HEK293T (cell line): ENCODE measurements around the gene EHD4.

Source experiments
- CTCF ChIA-PET: fragments of 350-600 bp; formaldehyde crosslinking; extraction: SDS; loops from one replicate; lab custom pipeline; 2021; ENCODE audit warnings: antibody characterized with exemption, inconsistent platforms; lab: Yijun Ruan, JAX
- POLR2A ChIA-PET: fragments of 350-600 bp; formaldehyde crosslinking; extraction: SDS; loops from one replicate; lab custom pipeline; 2020; ENCODE audit warnings: antibody characterized with exemption, inconsistent platforms; lab: Yijun Ruan, JAX
- DNase-seq: peaks from one replicate; pipeline ENCODE4 v3.0.0; 2012; ENCODE audit warnings: mixed read lengths; ENCODE audit errors: extremely low spot score
- ARNT ChIP-seq: fragments of 450-650 bp; IDR thresholded peaks from 2 replicates; pipeline ENCODE4 v1.6.1; 2017; ENCODE audit warnings: mild to moderate bottlenecking
- BHLHE40 ChIP-seq: fragments of 450-650 bp; IDR thresholded peaks from 2 replicates; pipeline ENCODE4 v1.6.1; 2016; ENCODE audit warnings: mild to moderate bottlenecking, moderate library complexity, borderline replicate concordance
- CTBP1 ChIP-seq: fragments of 450-650 bp; IDR thresholded peaks from 2 replicates; pipeline ENCODE4 v1.6.1; 2016; ENCODE audit warnings: borderline replicate concordance
- ELF4 ChIP-seq: fragments of 450-650 bp; IDR thresholded peaks from 2 replicates; pipeline ENCODE4 v1.6.1; 2017; ENCODE audit warnings: antibody characterized with exemption
- FOXA1 ChIP-seq: fragments of 450-650 bp; IDR thresholded peaks from 2 replicates; pipeline ENCODE4 v1.6.1; 2016; ENCODE audit warnings: mild to moderate bottlenecking
- FOXK2 ChIP-seq: fragments of 450-650 bp; IDR thresholded peaks from 2 replicates; pipeline ENCODE4 v1.6.1; 2016; ENCODE audit warnings: mild to moderate bottlenecking
- FOXM1 ChIP-seq: fragments of 450-650 bp; IDR thresholded peaks from 2 replicates; pipeline ENCODE4 v1.6.1; 2017; ENCODE audit warnings: mild to moderate bottlenecking, borderline replicate concordance
- HDGF ChIP-seq: fragments of 450-650 bp; IDR thresholded peaks from 2 replicates; pipeline ENCODE4 v1.6.1; 2017; ENCODE audit warnings: antibody characterized with exemption, borderline replicate concordance
- L3MBTL2 ChIP-seq: fragments of 450-650 bp; conservative IDR thresholded peaks from 2 replicates; pipeline ENCODE4 v1.6.1; 2016; ENCODE audit warnings: mild to moderate bottlenecking
- LEF1 ChIP-seq: fragments of 450-650 bp; IDR thresholded peaks from 2 replicates; pipeline ENCODE4 v1.6.1; 2017; ENCODE audit warnings: mild to moderate bottlenecking, borderline replicate concordance
- NFRKB ChIP-seq: fragments of 450-650 bp; IDR thresholded peaks from 2 replicates; pipeline ENCODE4 v1.6.1; 2016; ENCODE audit warnings: mild to moderate bottlenecking, moderate library complexity
- SP1 ChIP-seq: fragments of 450-650 bp; IDR thresholded peaks from 2 replicates; pipeline ENCODE4 v1.6.1; 2017
- SUZ12 ChIP-seq: fragments of 450-650 bp; IDR thresholded peaks from 2 replicates; pipeline ENCODE4 v1.6.1; 2016; ENCODE audit warnings: mild to moderate bottlenecking
- TARDBP ChIP-seq: fragments of 450-650 bp; IDR thresholded peaks from 2 replicates; pipeline ENCODE4 v1.6.1; 2016
- ZNF384 ChIP-seq: fragments of 450-650 bp; IDR thresholded peaks from 2 replicates; pipeline ENCODE4 v1.6.1; 2016
- TF ChIP-seq, protein P1 (sequence below): fragments of 450-650 bp; IDR thresholded peaks from 2 replicates; pipeline ENCODE4 v1.6.1; 2016

The EHD4 gene

DNA sequence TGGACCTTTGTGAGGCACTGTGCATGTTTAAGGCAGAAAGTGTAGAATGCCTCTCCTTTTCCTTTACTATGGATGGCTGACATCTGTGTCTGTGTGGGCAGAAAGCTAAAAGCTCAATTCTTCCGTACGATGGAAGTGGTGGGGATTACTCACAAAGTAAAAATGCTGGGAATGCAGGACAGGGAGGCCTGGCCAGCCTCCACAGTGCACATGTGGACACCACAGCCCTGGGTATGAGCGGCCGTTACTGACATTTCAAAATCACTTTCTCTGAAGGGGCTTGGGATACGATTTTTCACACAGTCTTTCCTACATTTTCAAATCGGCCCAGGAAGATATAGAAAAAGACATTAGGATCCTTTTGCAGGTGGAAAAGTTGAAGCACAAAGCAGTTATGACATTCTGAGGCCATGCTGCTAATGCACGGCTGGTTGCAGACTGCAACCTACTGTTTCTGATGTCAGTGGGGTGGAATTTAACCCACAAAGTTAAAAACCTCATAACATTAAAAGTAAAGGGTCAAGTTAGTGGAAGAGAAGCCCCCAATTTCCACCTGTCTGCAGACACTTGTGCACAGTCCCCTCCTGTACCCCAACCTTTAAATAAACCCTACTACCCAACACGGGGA, 27.9 kb downstream of the EHD4 start:
- POLR2A ChIA-PET = no interaction called here

DNA sequence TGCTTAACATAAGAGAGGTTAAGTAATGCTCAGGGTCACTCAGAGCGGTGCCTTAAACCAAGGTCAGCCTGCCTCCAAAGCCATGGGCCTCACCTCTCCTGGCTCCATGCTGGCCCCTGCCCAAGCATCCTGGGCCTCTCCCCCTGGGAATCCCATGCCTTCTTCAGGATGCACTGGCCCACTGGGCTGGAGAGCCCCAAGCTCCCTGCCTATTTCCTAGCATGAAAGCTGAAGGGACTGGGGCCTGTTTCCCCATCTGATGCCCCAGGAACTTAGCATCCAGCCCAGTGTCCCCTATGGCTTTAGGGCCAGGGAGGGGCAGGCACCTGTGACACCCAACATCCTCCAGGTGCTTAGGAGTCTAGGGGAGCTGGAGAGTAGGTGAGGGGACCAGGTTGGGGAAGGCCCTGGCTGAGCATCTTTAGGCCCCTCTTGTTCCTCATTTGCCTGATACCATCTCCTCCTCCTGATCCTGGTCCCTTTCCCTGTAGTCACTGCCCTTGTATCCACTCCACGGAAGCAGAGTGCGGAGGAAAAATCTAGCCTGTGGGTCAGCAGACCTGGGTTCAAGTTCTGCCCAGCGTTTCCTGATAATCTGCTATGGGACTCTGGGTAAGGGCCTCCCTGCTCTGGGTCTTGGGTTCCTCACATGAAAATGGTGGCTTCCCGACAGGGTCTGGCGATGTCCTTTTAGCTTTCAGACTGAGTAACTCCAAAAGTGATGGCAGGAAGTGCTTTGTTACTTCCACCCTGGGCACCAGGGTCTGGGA, 28.6 kb downstream of the EHD4 start:
- ChIA-PET POLR2A (no interaction called here), CTCF (no interaction called here)
- TF ChIP-seq CTBP1 (no peak), TARDBP (no peak), ARNT (no peak), FOXM1 (no peak), SP1 (no peak), ELF4 (no peak), SUZ12 (no peak), BHLHE40 (no peak), NFRKB (no peak), L3MBTL2 (no peak), FOXA1 (no peak), LEF1 (no peak), FOXK2 (no peak), ZNF384 (no peak)
- TF ChIP-seq, protein P1, sequence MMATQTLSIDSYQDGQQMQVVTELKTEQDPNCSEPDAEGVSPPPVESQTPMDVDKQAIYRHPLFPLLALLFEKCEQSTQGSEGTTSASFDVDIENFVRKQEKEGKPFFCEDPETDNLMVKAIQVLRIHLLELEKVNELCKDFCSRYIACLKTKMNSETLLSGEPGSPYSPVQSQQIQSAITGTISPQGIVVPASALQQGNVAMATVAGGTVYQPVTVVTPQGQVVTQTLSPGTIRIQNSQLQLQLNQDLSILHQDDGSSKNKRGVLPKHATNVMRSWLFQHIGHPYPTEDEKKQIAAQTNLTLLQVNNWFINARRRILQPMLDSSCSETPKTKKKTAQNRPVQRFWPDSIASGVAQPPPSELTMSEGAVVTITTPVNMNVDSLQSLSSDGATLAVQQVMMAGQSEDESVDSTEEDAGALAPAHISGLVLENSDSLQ = no peak
- DNase-seq = no peak

More for the DNA sequence above, 27.9 kb downstream of the EHD4 start:
- no peak for DNase-seq
- TF ChIP-seq TARDBP (no peak), HDGF (no peak), BHLHE40 (no peak), LEF1 (no peak), ARNT (no peak), FOXM1 (no peak), ZNF384 (no peak), ELF4 (no peak), FOXK2 (no peak), SP1 (no peak), NFRKB (no peak), L3MBTL2 (no peak), FOXA1 (no peak), SUZ12 (no peak), CTBP1 (no peak)
- TF ChIP-seq, protein P1 = no peak
- CTCF ChIA-PET = no interaction called here

DNA sequence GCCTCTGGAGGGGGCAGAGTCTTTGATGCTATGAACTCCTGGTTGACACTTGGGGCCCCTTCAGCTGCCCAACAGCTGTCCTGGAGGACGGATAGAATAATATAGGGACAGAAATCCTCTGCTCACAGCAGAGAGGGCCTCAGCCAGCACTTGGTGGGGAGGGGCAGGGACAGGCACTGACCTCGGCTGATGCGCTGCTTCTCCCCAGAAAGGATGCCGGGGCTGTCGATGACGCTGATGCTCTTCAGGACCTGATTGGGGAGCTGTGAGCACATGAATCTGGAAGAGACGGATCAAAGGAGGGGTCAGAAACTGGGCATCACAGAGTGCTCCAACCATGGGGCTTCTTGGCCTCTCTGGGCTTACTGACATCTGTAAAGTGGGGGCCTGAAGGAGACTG, 29.5 kb downstream of the EHD4 start:
- DNase-seq = no peak
- POLR2A ChIA-PET = no interaction called here
- CTCF ChIA-PET = no interaction called here
- no peak for TF ChIP-seq FOXA1
- TF ChIP-seq NFRKB = no peak
- no peak for TF ChIP-seq SP1
- no peak for TF ChIP-seq TARDBP
- no peak for TF ChIP-seq ELF4
- TF ChIP-seq CTBP1 = no peak
- TF ChIP-seq ARNT = no peak
- no peak for TF ChIP-seq ZNF384
- no peak for TF ChIP-seq LEF1
- TF ChIP-seq HDGF = no peak
- TF ChIP-seq L3MBTL2 = no peak

DNA sequence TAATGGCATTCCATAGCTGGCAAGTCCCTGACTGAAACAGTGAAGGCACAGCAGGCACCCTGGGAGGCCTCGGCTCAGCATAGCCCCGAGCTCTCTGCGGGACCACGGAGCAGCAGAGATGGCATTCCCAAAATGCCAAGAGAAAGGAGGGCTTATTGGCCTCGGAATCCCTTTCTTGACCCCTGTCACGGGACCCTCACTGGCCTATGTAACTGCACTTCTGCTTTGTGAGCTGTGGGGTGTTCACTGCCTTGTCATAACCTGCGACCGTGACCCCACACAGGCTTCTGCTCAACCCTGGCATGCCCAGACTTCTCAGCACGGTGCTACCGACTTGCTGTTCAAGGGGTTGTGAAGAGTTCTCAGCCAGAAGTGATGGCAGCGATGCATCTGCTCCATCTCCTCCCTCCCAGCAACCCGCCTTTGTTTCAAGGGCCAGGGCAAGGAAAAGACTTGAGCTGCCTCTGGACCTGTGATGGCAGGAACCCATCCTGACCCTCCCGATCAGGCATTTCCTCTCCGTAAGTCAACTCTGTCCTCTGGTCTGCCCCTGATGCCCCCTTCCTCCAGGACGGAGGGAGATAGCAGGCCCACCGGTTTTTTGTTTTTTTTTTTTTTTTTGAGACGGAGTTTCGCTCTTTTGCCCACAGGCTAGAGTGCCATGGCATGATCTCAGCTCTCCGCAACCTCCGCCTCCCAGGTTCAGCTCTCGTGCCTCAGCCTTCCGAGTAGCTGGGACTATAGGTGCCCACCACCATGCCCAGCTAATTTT, 30.5 kb downstream of the EHD4 start:
- POLR2A ChIA-PET = no interaction called here
- TF ChIP-seq, protein P1 = no peak
- TF ChIP-seq ZNF384 (no peak), FOXA1 (no peak), BHLHE40 (no peak), FOXK2 (no peak), LEF1 (no peak)
- CTCF ChIA-PET = no interaction called here
- DNase-seq = no peak

DNA sequence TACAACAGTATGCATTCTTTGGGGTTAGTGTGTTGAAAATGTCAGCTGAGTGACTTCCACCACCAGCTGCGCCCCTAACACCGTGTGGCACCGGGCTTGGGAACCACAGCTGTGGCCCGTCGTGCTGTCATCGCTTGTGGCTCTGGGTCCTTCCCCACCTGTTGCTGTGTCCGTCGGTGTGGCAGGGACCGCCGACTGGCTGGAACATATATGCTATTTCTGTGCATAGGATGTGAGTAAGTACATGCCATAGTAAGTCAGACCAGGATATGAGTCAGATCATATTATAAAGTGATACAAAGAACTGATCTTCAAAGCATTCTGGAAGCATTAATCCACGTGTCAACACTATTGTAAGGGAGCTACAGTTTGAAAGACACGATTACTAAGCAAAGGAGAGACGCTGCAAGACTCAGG, 31.9 kb downstream of the EHD4 start:
- ChIA-PET CTCF (no interaction called here), POLR2A (no interaction called here)
- TF ChIP-seq FOXA1 (no peak), LEF1 (no peak), SP1 (no peak), FOXK2 (no peak), ELF4 (no peak), L3MBTL2 (no peak), ZNF384 (no peak), BHLHE40 (no peak), CTBP1 (no peak), FOXM1 (no peak), SUZ12 (no peak), TARDBP (no peak), NFRKB (no peak), HDGF (no peak), ARNT (no peak)
- TF ChIP-seq, protein P1 = no peak
- no peak for DNase-seq
